ENCODE measurements around the gene RPIA. TPM values are rescaled to one million over a fixed set of nuclear protein-coding genes. Genes with fewer than 3 reads are reported as not detected.
"Not testable (repeated sequence)": the region's sequence is repeated elsewhere in the genome, so short reads cannot be mapped to it uniquely, and the experiment has no call there.

Gene RPIA
- total RNA-seq, 3 donors from 2014 or later, result 17.5 to 29.7 (median 25.7) TPM

GRCh38 chr2:88770016-88770415 is 78.5 kb downstream of the RPIA start:
- H3K9me3 ChIP-seq, result peaks cover 2% of the 10 kb centered on the region
- H3K4me3 ChIP-seq, result no peak overlapping the region
- H3K36me3 ChIP-seq (ENCODE audit: low read depth), result no peaks in the 10 kb centered on the region
- ATAC-seq (no peak), DNase-seq (no peak)
- peaks cover 7% of the 10 kb centered on the region for H3K4me1 ChIP-seq (ENCODE audit: low read depth)
- TF ChIP-seq, protein P1, sequence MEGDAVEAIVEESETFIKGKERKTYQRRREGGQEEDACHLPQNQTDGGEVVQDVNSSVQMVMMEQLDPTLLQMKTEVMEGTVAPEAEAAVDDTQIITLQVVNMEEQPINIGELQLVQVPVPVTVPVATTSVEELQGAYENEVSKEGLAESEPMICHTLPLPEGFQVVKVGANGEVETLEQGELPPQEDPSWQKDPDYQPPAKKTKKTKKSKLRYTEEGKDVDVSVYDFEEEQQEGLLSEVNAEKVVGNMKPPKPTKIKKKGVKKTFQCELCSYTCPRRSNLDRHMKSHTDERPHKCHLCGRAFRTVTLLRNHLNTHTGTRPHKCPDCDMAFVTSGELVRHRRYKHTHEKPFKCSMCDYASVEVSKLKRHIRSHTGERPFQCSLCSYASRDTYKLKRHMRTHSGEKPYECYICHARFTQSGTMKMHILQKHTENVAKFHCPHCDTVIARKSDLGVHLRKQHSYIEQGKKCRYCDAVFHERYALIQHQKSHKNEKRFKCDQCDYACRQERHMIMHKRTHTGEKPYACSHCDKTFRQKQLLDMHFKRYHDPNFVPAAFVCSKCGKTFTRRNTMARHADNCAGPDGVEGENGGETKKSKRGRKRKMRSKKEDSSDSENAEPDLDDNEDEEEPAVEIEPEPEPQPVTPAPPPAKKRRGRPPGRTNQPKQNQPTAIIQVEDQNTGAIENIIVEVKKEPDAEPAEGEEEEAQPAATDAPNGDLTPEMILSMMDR (IDR thresholded peaks at IDR 0.05), result no peak
- intact Hi-C loops (cut with DNase I, micrococcal nuclease), result no loop called here

- intact Hi-C loops (cut with DNase I, micrococcal nuclease); H3K36me3 ChIP-seq (ENCODE audit: low read depth); DNase-seq; H3K4me1 ChIP-seq (ENCODE audit: low read depth); H3K4me3 ChIP-seq; H3K9me3 ChIP-seq: not testable (repeated sequence)
- peak; percentile 7 for ATAC-seq
These were observed 82.0 kb downstream of the RPIA start for GRCh38 chr2:88773233-88774028.

GRCh38 chr2:88789213-88789612 is 97.7 kb downstream of the RPIA start:
- H3K4me3 ChIP-seq; H3K36me3 ChIP-seq (ENCODE audit: low read depth); DNase-seq; intact Hi-C loops (cut with DNase I, micrococcal nuclease); H3K4me1 ChIP-seq (ENCODE audit: low read depth); ATAC-seq; H3K9me3 ChIP-seq: not testable (repeated sequence)

- DNase-seq; H3K9me3 ChIP-seq; H3K4me3 ChIP-seq; ATAC-seq; H3K4me1 ChIP-seq (ENCODE audit: low read depth); intact Hi-C loops (cut with DNase I, micrococcal nuclease); H3K36me3 ChIP-seq (ENCODE audit: low read depth): not testable (repeated sequence)
These were observed 104.5 kb downstream of the RPIA start for GRCh38 chr2:88795932-88796331.

DNA sequence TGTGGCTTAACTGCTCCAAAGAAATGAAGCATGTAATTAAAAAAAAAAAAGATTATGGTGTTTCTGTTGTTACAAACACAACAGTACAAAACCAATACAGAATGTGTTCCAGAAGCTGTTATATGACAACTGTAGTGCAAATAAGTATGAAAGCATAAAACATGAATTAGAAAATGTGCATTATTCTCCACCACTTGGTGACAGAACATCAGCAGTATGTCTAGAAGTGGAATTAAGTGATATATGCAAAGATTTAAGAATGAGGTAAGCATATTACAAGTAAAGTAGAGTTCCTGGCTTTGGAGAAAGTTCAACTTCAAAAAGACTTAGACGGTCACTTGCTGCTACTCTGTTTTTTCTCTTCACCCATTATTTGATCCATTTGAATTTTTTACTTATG is 105.0 kb downstream of the RPIA start:
- intact Hi-C loops (cut with DNase I, micrococcal nuclease); H3K4me3 ChIP-seq; DNase-seq; H3K4me1 ChIP-seq (ENCODE audit: low read depth); H3K36me3 ChIP-seq (ENCODE audit: low read depth); H3K9me3 ChIP-seq; ATAC-seq: not testable (repeated sequence)

DNA sequence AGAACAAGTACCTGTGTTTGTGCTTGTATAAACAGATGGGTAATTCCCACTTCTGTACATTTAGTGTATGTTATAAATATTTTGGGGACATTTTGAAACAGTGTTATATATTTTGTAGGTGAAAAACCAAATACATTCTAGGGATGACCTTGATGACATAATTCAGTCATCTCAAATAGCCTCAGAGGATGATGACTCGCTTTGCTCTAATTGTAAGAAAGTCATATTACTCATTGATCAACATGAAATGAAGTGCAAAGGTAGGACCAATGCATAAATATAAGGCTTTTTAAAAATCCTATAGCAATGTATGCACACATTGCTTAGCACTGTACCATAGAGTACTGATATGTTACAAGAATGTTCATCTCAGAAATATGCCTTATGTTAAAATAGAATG is 105.7 kb downstream of the RPIA start:
- H3K4me3 ChIP-seq; H3K4me1 ChIP-seq (ENCODE audit: low read depth); H3K9me3 ChIP-seq; H3K36me3 ChIP-seq (ENCODE audit: low read depth); intact Hi-C loops (cut with DNase I, micrococcal nuclease); DNase-seq; ATAC-seq: not testable (repeated sequence)

Other genes with a start within 250 kb of the RPIA start
- not detected for gene FOXI3, start 239.0 kb upstream of the RPIA start, total RNA-seq
- gene EIF2AK3, start 64.2 kb upstream of the RPIA start, total RNA-seq, result 10 to 100 TPM; 20.4 to 31.6 (median 30.4) TPM

Measured in mucosa of descending colon (tissue), 3 donors.